Upper lobe of left lung (tissue), 6 donors: Measurements from ENCODE around the gene CA9. TPM values are rescaled to one million over a fixed set of nuclear protein-coding genes. Genes with fewer than 3 reads are reported as not detected.

Experiments used
- ATAC-seq, 2 donors: fragments of 200-7000 bp; cut with Tn5 transposase; one replicate each; pipeline ENCODE4 v1.9.1; 2022; ENCODE audit warnings: mild to moderate bottlenecking in 2 of 2, moderate library complexity in 2 of 2; ENCODE audit not compliant: low FRiP score in 2 of 2
- DNase-seq, 2 donors: peaks; one replicate each; pipeline ENCODE4 v3.0.0-alpha.2; 2019 to 2020
- H3K27ac ChIP-seq, 4 donors: fragments of 200-600 bp; sonication (generic); one replicate each; pipeline ENCODE4 v1.5.1; 2016 to 2019
- H3K27me3 ChIP-seq, 4 donors: fragments of 200-600 bp; sonication (generic); one replicate each; pipeline ENCODE4 v1.5.1; 2017 to 2019
- H3K36me3 ChIP-seq, 4 donors: fragments of 200-600 bp; sonication (generic); one replicate each; pipeline ENCODE4 v1.5.1; 2016 to 2019
- H3K4me1 ChIP-seq, 4 donors: fragments of 200-600 bp; sonication (generic); one replicate each; pipeline ENCODE4 v1.5.1; 2018 to 2019
- H3K4me3 ChIP-seq, 4 donors: fragments of 200-600 bp; sonication (generic); one replicate each; pipeline ENCODE4 v1.5.1; 2017 to 2019; ENCODE audit warnings: mild to moderate bottlenecking in 2 of 4, moderate library complexity in 1 of 4
- H3K9me3 ChIP-seq, 4 donors: fragments of 200-600 bp; sonication (generic); one replicate each; pipeline ENCODE4 v1.5.1; 2018 to 2019
- CTCF ChIP-seq, 6 experiments: fragments of 450-650 bp in 4 of 6; fragments of 200-600 bp in 2 of 6; sonication (generic) in 2 of 6; IDR thresholded peaks; one replicate each; pipeline ENCODE4 v1.5.1; 2016 to 2019; ENCODE audit warnings: antibody characterized with exemption in 6 of 6
- EP300 ChIP-seq, 4 donors: sonication (generic); formaldehyde crosslinking; IDR thresholded peaks; one replicate each; pipeline ENCODE4 v1.5.1; 2017; ENCODE audit warnings: antibody characterized with exemption in 4 of 4, control low read depth in 2 of 4
- POLR2A ChIP-seq, 4 donors: fragments of 450-650 bp; IDR thresholded peaks; one replicate each; pipeline ENCODE4 v1.5.1; 2016 to 2017; ENCODE audit warnings: antibody characterized with exemption in 4 of 4, mild to moderate bottlenecking in 2 of 4
- POLR2AphosphoS5 ChIP-seq, 2 donors: sonication (generic); formaldehyde crosslinking; IDR thresholded peaks; one replicate each; pipeline ENCODE4 v1.5.1; 2017; ENCODE audit warnings: antibody characterized with exemption in 2 of 2
- WGBS, 2 donors: methylation state at CpG; one replicate each; pipeline ENCODE4 v1.1.5; 2017 to 2018; 5-methylcytosine and 5-hydroxymethylcytosine counted together
- total RNA-seq, 6 donors: library from RNA; depleted of rRNA in 4 of 6; stranded (reverse); fragments of >200 nt in 4 of 6; gene quantifications; one replicate each; pipeline versions ENCODE4 v1.1.0 to v1.2.1, GENCODE V29; 2016 to 2021
- donor health status: DM: no; HTN: no; CAD: no; lungs with moderate emphysema.
- donor health status: DM: no; HTN: yes; CAD: no; lungs with severe emphysema.

Gene CA9
- total RNA-seq, 6 donors from 2014 or later, result 0.14 to 0.24 TPM; not detected in 4

- ATAC-seq (peak; percentile 32 to 42), DNase-seq (peak in 1 of 2 donors; percentile 36)
- Histone ChIP-seq H3K4me1 (peaks cover 22 to 54% (median 35%) of the 10 kb centered on the region in 4 donors), H3K27ac (peak overlapping the region; percentile 97 to 99 (median 98)), H3K9me3 (no peaks in the 10 kb centered on the region), H3K27me3 (no peaks in the 10 kb centered on the region), H3K4me3 (peak overlapping the region in 3 of 4 donors; percentile 68 to 90 (median 86)), H3K36me3 (peaks cover 0 to 22% (median 12%) of the 10 kb centered on the region in 4 donors)
- TF ChIP-seq POLR2AphosphoS5 (IDR thresholded peaks at IDR 0.05) (peak in 1 of 2 donors; percentile 6), CTCF (IDR thresholded peaks at IDR 0.05) (no peak)
- 30 to 36% methylated on average over 24 to 25 of the region's 25 CpGs for WGBS, 2 donors
These were observed 16.7 kb upstream of the CA9 start for GRCh38 chr9:35656831-35657545.

GRCh38 chr9:35657546-35658136 is 16.1 kb upstream of the CA9 start, which contains the start of gene RMRP:
RMRP (minus strand) TSS chr9:35658019.
- Histone ChIP-seq H3K27me3 (no peaks in the 10 kb centered on the region), H3K4me1 (peaks cover 20 to 55% (median 34%) of the 10 kb centered on the region in 4 donors), H3K36me3 (peaks cover 0 to 26% (median 12%) of the 10 kb centered on the region in 4 donors), H3K27ac (peak within 1 kb of the TSS; percentile 97 to 99 (median 98)), H3K4me3 (peak within 1 kb of the TSS; percentile 68 to 97 (median 88)), H3K9me3 (no peaks in the 10 kb centered on the region)
- 0 to 2% methylated on average over 38 to 42 of the region's 42 CpGs for WGBS, 2 donors
- peak; percentile 93 to 95 for TF ChIP-seq POLR2AphosphoS5 (IDR thresholded peaks at IDR 0.05)
- TF ChIP-seq POLR2A (IDR thresholded peaks at IDR 0.05), result peak in 2 of 4 donors; percentile 46 to 50
- TF ChIP-seq CTCF (IDR thresholded peaks at IDR 0.05), result peak in 5 of 6 experiments; percentile 31 to 90 (median 68)
- TF ChIP-seq EP300 (IDR thresholded peaks at IDR 0.05), result peak in 2 of 4 donors; percentile 55 to 94
- peak; percentile 97 to 98 for DNase-seq
- peak; percentile 97 to 98 for ATAC-seq

- ATAC-seq, result peak; percentile 95
- H3K4me1 ChIP-seq, result peaks cover 16 to 48% (median 29%) of the 10 kb centered on the region in 4 donors
- 0 to 1% methylated on average over 19 to 61 of the region's 67 CpGs for WGBS, 2 donors
- H3K9me3 ChIP-seq, result no peaks in the 10 kb centered on the region
- TF ChIP-seq POLR2AphosphoS5 (IDR thresholded peaks at IDR 0.05) (peak; percentile 84 to 88), POLR2A (IDR thresholded peaks at IDR 0.05) (peak in 3 of 4 donors; percentile 88 to 97 (median 94)), CTCF (IDR thresholded peaks at IDR 0.05) (peak; percentile 46 to 86 (median 73)), EP300 (IDR thresholded peaks at IDR 0.05) (peak in 1 of 4 donors; percentile 1)
- peak; percentile 84 to 97 for DNase-seq
- H3K4me3 ChIP-seq, result peak within 1 kb of the TSS; percentile 68 to 97 (median 88)
- no peaks in the 10 kb centered on the region for H3K27me3 ChIP-seq
- H3K36me3 ChIP-seq, result peaks cover 0 to 26% (median 12%) of the 10 kb centered on the region in 4 donors
- peak within 1 kb of the TSS; percentile 97 to 99 (median 98) for H3K27ac ChIP-seq
These were observed 15.4 kb upstream of the CA9 start, which contains the start of gene CCDC107 for GRCh38 chr9:35658137-35658967. CCDC107 (plus strand) TSS chr9:35658292; CDS start chr9:35658380, 88 bp downstream.

GRCh38 chr9:35658968-35659220 is 14.8 kb upstream of the CA9 start:
- peak overlapping the region; percentile 97 to 99 (median 98) for H3K27ac ChIP-seq
- H3K36me3 ChIP-seq, result peaks cover 0 to 26% (median 12%) of the 10 kb centered on the region in 4 donors
- H3K9me3 ChIP-seq, result no peaks in the 10 kb centered on the region
- WGBS, 2 donors, result 0 to 4% methylated on average over 2 of the region's 2 CpGs
- H3K27me3 ChIP-seq, result no peaks in the 10 kb centered on the region
- H3K4me3 ChIP-seq, result peak overlapping the region; percentile 68 to 97 (median 88)
- H3K4me1 ChIP-seq, result peaks cover 16 to 47% (median 29%) of the 10 kb centered on the region in 4 donors
- ATAC-seq, result peak in 1 of 2 donors; percentile 1
- no peak for DNase-seq
- TF ChIP-seq POLR2AphosphoS5 (IDR thresholded peaks at IDR 0.05) (no peak), EP300 (IDR thresholded peaks at IDR 0.05) (no peak), CTCF (IDR thresholded peaks at IDR 0.05) (no peak), POLR2A (IDR thresholded peaks at IDR 0.05) (no peak)
